Stimulated activated CD8-positive, alpha-beta memory T cell treated with anti-CD3 and anti-CD28 coated beads, Interleukin-12 subunit alpha, Interleukin-12 subunit beta, amount 100 ng/mL, for 1 hour (primary cell): ENCODE data around the gene FMN1.
"Not testable (repeated sequence)": the region's sequence is repeated elsewhere in the genome, so short reads cannot be mapped to it uniquely, and the experiment has no call there.

ENCODE experiments used
- DNase-seq: peaks from one replicate; pipeline ENCODE4 v3.0.0-alpha.2; 2020; ENCODE audit warnings: low read depth

The FMN1 gene

GRCh38 chr15:33089878-33090757 lies 104.4 kb downstream of the FMN1 start:
- DNase-seq, result no peak

GRCh38 chr15:33089165-33089877 lies 105.2 kb downstream of the FMN1 start:
- DNase-seq, result no peak

GRCh38 chr15:33086500-33087121 lies 107.9 kb downstream of the FMN1 start:
- DNase-seq, result no peak

- no peak for DNase-seq
These were observed 109.9 kb downstream of the FMN1 start for GRCh38 chr15:33084661-33085060.

GRCh38 chr15:33083232-33084081 lies 111.1 kb downstream of the FMN1 start:
- DNase-seq, result no peak

- no peak for DNase-seq
These were observed 114.5 kb downstream of the FMN1 start for GRCh38 chr15:33080006-33080405.

- DNase-seq, result no peak
These were observed 115.9 kb downstream of the FMN1 start for GRCh38 chr15:33078607-33079006.

GRCh38 chr15:33076937-33077336 lies 117.6 kb downstream of the FMN1 start:
- DNase-seq, result no peak

- no peak for DNase-seq
These were observed 119.6 kb downstream of the FMN1 start for GRCh38 chr15:33074942-33075341.

- DNase-seq, result no peak
These were observed 120.3 kb downstream of the FMN1 start for GRCh38 chr15:33074212-33074611.

GRCh38 chr15:33071451-33071850 lies 123.1 kb downstream of the FMN1 start:
- no peak for DNase-seq

- not testable (repeated sequence) for DNase-seq
These were observed 124.6 kb downstream of the FMN1 start for GRCh38 chr15:33069903-33070302.

- no peak for DNase-seq
These were observed 125.4 kb downstream of the FMN1 start for GRCh38 chr15:33069161-33069560.

GRCh38 chr15:33068511-33068990 lies 126.0 kb downstream of the FMN1 start:
- no peak for DNase-seq

- no peak for DNase-seq
These were observed 126.5 kb downstream of the FMN1 start for GRCh38 chr15:33068007-33068481.

GRCh38 chr15:33067456-33067855 lies 127.1 kb downstream of the FMN1 start:
- no peak for DNase-seq

GRCh38 chr15:33066584-33066983 lies 127.9 kb downstream of the FMN1 start:
- DNase-seq, result no peak

GRCh38 chr15:33064878-33065277 lies 129.6 kb downstream of the FMN1 start:
- no peak for DNase-seq

GRCh38 chr15:33059184-33059583 lies 135.3 kb downstream of the FMN1 start:
- DNase-seq, result no peak

GRCh38 chr15:33057845-33058244 lies 136.7 kb downstream of the FMN1 start:
- no peak for DNase-seq

GRCh38 chr15:33055962-33056361 lies 138.6 kb downstream of the FMN1 start:
- no peak for DNase-seq

- DNase-seq, result no peak
These were observed 143.0 kb downstream of the FMN1 start for GRCh38 chr15:33051528-33051927.
